GM19452 (cell line): Measurements from ENCODE around the gene KIF13A.
"Not testable (repeated sequence)": the region's sequence is repeated elsewhere in the genome, so short reads cannot be mapped to it uniquely, and the experiment has no call there.

Experiments used
- ATAC-seq: cut with Tn5 transposase; IDR thresholded peaks from one replicate; pipeline ENCODE4 v1.9.1; 2021; ENCODE audit not compliant: unreplicated experiment

The KIF13A gene

GRCh38 chr6:17935188-17936149, 52.0 kb downstream of the KIF13A start:
- no peak for ATAC-seq

- ATAC-seq: no peak
Measured at GRCh38 chr6:17933716-17934115, 53.7 kb downstream of the KIF13A start.

- no peak for ATAC-seq
Measured at GRCh38 chr6:17932330-17932852, 55.0 kb downstream of the KIF13A start.

GRCh38 chr6:17931227-17931626, 56.2 kb downstream of the KIF13A start:
- no peak for ATAC-seq

DNA sequence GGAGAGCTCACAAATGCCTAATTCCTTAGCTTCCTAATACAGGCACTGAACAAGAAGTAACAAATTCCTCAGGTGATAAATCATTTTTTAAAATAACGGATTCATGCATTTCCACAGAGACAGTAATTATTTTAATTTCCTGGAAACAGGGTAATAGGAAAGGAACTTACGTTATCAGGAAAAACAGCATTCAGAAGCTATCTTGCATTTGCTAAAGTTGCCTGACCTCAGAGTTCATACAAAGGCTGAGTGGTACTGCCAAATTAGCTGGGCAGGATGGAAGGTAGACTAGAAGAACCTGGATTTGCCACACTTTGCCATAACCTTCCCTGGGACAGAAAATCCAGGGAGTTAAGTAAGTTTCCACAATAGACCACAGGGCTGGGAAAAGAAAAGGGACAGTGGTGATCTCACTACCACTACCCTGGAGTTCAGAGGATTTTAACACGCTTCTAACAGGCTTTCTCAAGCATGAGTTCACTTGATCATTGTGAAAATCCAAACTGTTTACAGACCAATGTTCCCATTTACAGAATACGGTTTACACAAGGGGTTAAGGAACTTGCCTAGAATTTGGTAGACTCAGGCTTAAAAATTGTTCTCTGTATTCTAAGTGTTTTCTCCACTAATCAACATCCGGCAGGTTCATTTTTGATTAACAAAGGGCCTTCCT, 57.0 kb downstream of the KIF13A start:
- ATAC-seq: no peak

GRCh38 chr6:17928514-17929430, 58.7 kb downstream of the KIF13A start:
- no peak for ATAC-seq

DNA sequence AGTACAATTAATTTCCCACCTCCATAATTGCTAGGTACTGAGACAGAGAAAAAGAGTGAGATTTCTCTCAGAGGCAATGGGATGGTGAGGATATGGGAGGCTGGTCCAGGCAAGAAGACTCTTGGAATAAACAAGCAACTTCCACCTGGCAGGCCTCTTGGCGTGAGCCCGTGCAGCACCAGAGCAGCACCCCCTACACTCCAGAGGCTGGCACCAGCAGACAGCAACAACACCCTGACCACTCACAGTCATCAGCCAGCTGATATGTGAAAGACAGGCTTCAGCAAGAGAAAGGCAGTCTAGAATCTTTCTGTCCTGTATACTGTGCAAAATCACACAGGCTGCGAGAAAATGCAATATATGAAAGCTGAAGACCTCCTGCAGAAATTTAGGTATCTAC, 59.7 kb downstream of the KIF13A start:
- no peak for ATAC-seq

GRCh38 chr6:17923401-17923863, 64.0 kb downstream of the KIF13A start:
- no peak for ATAC-seq

DNA sequence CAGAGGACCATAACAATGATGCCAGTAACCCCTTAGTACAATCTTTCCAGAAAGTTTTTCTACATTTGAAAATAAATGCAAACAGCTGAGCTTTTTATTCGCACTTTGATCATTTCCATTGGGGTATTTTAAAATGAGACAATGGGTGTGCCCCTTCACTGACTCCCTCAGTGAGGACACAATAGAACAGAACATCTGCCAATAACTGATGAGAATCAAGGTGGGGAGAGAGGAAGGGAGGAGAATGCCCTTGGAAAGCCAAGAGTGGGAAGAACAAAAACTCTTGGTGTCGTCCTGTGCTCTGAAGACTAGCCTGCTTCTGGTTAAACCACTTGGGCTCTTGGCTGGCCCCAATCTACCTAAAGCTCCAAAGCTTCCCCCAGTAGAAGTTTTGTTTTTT, 66.0 kb downstream of the KIF13A start:
- no peak for ATAC-seq

- no peak for ATAC-seq
Measured at GRCh38 chr6:17919496-17919895, 67.9 kb downstream of the KIF13A start.

GRCh38 chr6:17917837-17918763, 69.3 kb downstream of the KIF13A start:
- ATAC-seq: no peak

GRCh38 chr6:17914651-17915050, 72.8 kb downstream of the KIF13A start:
- ATAC-seq: no peak

- ATAC-seq: no peak
Measured at GRCh38 chr6:17912521-17912920, 74.9 kb downstream of the KIF13A start.

DNA sequence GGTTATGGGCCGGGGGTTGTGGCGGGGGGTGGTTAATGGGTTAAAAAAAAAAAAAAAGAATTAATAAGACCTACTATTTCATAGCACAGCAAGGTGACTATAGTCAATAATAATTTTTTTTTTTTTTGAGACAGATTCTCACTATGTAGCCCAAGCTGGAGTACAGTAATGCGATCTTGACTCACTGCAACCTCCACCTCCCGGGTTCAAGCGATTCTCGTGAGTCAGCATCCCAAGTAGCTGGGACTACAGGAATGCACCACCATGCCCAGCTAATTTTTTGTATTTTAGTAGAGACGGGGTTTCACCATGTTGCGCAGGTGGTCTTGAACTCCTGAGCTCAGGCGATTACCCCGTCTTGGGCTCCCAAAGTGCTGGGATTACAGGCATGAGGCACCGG, 75.8 kb downstream of the KIF13A start:
- not testable (repeated sequence) for ATAC-seq

DNA sequence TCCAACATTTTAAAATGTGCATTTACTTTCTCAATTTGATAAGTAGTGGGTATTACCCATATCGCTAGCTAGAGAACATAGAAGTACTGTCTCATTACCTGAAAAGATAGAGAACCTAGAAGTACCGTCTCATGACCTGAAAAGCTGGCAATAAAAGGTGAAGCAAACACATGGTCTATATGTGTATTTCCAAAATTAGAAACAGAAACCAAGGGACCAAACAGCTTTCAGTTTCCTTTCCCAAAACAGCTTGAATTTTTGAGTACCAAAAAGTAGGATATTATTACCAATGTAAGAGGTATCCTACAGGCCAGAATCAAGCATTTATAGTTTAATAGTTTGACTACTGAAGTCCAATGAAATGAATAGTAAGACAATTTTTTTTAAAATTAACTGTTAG, 77.2 kb downstream of the KIF13A start:
- ATAC-seq: no peak

- no peak for ATAC-seq
Measured at GRCh38 chr6:17908831-17909230, 78.6 kb downstream of the KIF13A start.

GRCh38 chr6:17907406-17908229, 79.8 kb downstream of the KIF13A start:
- ATAC-seq: no peak

- ATAC-seq: no peak
Measured at GRCh38 chr6:17905611-17906592, 81.5 kb downstream of the KIF13A start.
